DMS153 treated with DMSO at 0.1 percent for 48 hours (cell line): ENCODE measurements around the gene UBFD1.
"Not testable (repeated sequence)": the region's sequence is repeated elsewhere in the genome, so short reads cannot be mapped to it uniquely, and the experiment has no call there.

Experiments used
- DNase-seq: peaks from one replicate; lab custom pipeline; 2025; ENCODE audit not compliant: unreplicated experiment; lab: John Stamatoyannopoulos, UW

The UBFD1 gene

GRCh38 chr16:23524886-23525285, 32.6 kb upstream of the UBFD1 start:
- no peak for DNase-seq

- no peak for DNase-seq
Observed at GRCh38 chr16:23527961-23528643, 29.4 kb upstream of the UBFD1 start.

GRCh38 chr16:23528644-23529310, 28.8 kb upstream of the UBFD1 start:
- DNase-seq: no peak

GRCh38 chr16:23530062-23530461, 27.5 kb upstream of the UBFD1 start:
- DNase-seq: no peak

GRCh38 chr16:23532448-23532847, 25.1 kb upstream of the UBFD1 start:
- DNase-seq: no peak

- no peak for DNase-seq
Observed at GRCh38 chr16:23534868-23535860, 22.4 kb upstream of the UBFD1 start.

GRCh38 chr16:23535901-23536300, 21.6 kb upstream of the UBFD1 start:
- DNase-seq: no peak

- DNase-seq: no peak
Observed at GRCh38 chr16:23537390-23537789, 20.1 kb upstream of the UBFD1 start.

- no peak for DNase-seq
Observed at GRCh38 chr16:23538919-23539278, 18.6 kb upstream of the UBFD1 start.

- DNase-seq: peak; percentile 74
Observed at GRCh38 chr16:23539984-23540816, 17.3 kb upstream of the UBFD1 start.

GRCh38 chr16:23540817-23541178, 16.7 kb upstream of the UBFD1 start:
- DNase-seq: not testable (repeated sequence)

- no peak for DNase-seq
Observed at GRCh38 chr16:23544436-23544835, 13.1 kb upstream of the UBFD1 start.

GRCh38 chr16:23549938-23550337, 7.6 kb upstream of the UBFD1 start:
- DNase-seq: no peak

- DNase-seq: no peak
Observed at GRCh38 chr16:23552161-23552560, 5.4 kb upstream of the UBFD1 start.

- no peak for DNase-seq
Observed at GRCh38 chr16:23554536-23554935, 3.0 kb upstream of the UBFD1 start.

GRCh38 chr16:23557779-23558702, 514 bp downstream of the UBFD1 start:
- DNase-seq: no peak

GRCh38 chr16:23561586-23561985, 4.1 kb downstream of the UBFD1 start:
- no peak for DNase-seq

- no peak for DNase-seq
Observed at GRCh38 chr16:23562505-23562904, 5.0 kb downstream of the UBFD1 start.

- DNase-seq: no peak
Observed at GRCh38 chr16:23563186-23563585, 5.7 kb downstream of the UBFD1 start.
